Psoas muscle (tissue), 8 donors: ENCODE measurements around the gene TSPAN2. TPM values are rescaled to one million over a fixed set of nuclear protein-coding genes. Genes with fewer than 3 reads are reported as not detected.
A peak's percentile ranks its signal among the peaks of the same experiment; 100 is the strongest.

Experiments used
- ATAC-seq, 4 donors: fragments of 200-7000 bp; cut with Tn5 transposase; one replicate each; pipeline ENCODE4 v1.9.1; 2020; ENCODE audit warnings: moderate library complexity in 3 of 4, mild to moderate bottlenecking in 2 of 4
- DNase-seq, 2 donors: peaks; one replicate each; pipeline ENCODE4 v3.0.0-alpha.2; 2020
- H3K27ac ChIP-seq: fragments of 200-600 bp; one replicate; pipeline ENCODE4 v1.8.0; 2022
- H3K27me3 ChIP-seq, 3 donors: fragments of 200-600 bp in 1 of 3; one replicate each; pipeline versions ENCODE4 v1.6.1 to v1.8.0; 2013 to 2022; ENCODE audit warnings: low read length in 2 of 3, mild to moderate bottlenecking in 2 of 3, moderate library complexity in 1 of 3; ENCODE audit not compliant: insufficient read depth in 3 of 3
- H3K36me3 ChIP-seq, 2 donors: fragments of 200-600 bp in 1 of 2; one replicate each; pipeline versions ENCODE4 v1.6.1 to v1.8.0; 2013 to 2022; ENCODE audit warnings: low read depth in 1 of 2, mild to moderate bottlenecking in 1 of 2, moderate library complexity in 1 of 2; ENCODE audit not compliant: insufficient read depth in 1 of 2
- H3K4me1 ChIP-seq: fragments of 200-600 bp; one replicate; pipeline ENCODE4 v1.8.0; 2022
- H3K4me3 ChIP-seq: fragments of 200-600 bp; one replicate; pipeline ENCODE4 v1.8.0; 2022; ENCODE audit warnings: mild to moderate bottlenecking
- H3K9me3 ChIP-seq: fragments of 200-600 bp; one replicate; pipeline ENCODE4 v1.8.0; 2022
- CTCF ChIP-seq: fragments of 200-600 bp; IDR thresholded peaks from one replicate; pipeline ENCODE4 v1.8.0; 2022; ENCODE audit warnings: antibody characterized with exemption
- WGBS, 3 donors: extraction: QIAGEN DNeasy Blood & Tissue Kit; methylation state at CpG; one replicate each; pipeline versions ENCODE4 v1.1.6 to v1.1.7; 2013; 5-methylcytosine and 5-hydroxymethylcytosine counted together
- intact Hi-C, 2 donors: fragments of 100-400 bp; cut with DNase I; formaldehyde crosslinking; loops; one replicate each; pipeline versions ENCODE4 v1.11.0 to v1.14.2; 2022
- polyA plus RNA-seq, 3 donors: library from polyadenylated mRNA; stranded (reverse); fragments of 200-250 nt; gene quantifications; one replicate each; pipeline ENCODE4 v1.2.3, GENCODE V29; 2013
- total RNA-seq, 4 donors: library from RNA; stranded (reverse); fragmentation: NEBNext Ultra II Directional in 2 of 4; extraction: Animal tissue kit (Norgen Biotek cat#: 25700) in 2 of 4; gene quantifications; one replicate each; pipeline versions ENCODE4 v1.2.1 to v1.2.4, GENCODE V29; 2021 to 2023
- donor health status: healthy with polysubstance abuse.
- donor health status: DM: no; HTN: no; CAD: no; lungs with moderate emphysema.
- donor health status: Bipolar disorder and iron deficiency.
- donor health status: healthy.
- donor health status: DM: yes; HTN: yes; CAD: no.
- donor health status: DM: no; HTN: no; CAD: no.
- donor health status: DM: no; HTN: no; CAD: no.
- donor health status: DM: yes; HTN: yes; CAD: no.

TSPAN2 gene
- total and polyA plus RNA-seq, 7 donors: 0.87 to 2.3 (median 1.4) TPM

- Histone ChIP-seq H3K27ac (no peak overlapping the region), H3K9me3 (no peaks in the 10 kb centered on the region), H3K4me3 (no peak overlapping the region), H3K27me3 (peaks cover 0 to 6% (median 0%) of the 10 kb centered on the region in 3 donors), H3K36me3 (no peaks in the 10 kb centered on the region), H3K4me1 (no peaks in the 10 kb centered on the region)
- intact Hi-C loops: loop anchor here in 1 of 2 donors (5.0 kb wide), 1 partner anchor 403 kb away; no protein-coding TSS in a partner anchor
- no peak for TF ChIP-seq CTCF
- WGBS, 3 donors: 40 to 50% (median 43%) methylated on average over 2 of the region's 2 CpGs
- DNase-seq (no peak), ATAC-seq (no peak)
These were observed 30.0 kb downstream of the TSPAN2 start for GRCh38 chr1:115059316-115059715.

GRCh38 chr1:115057661-115058254 is 31.5 kb downstream of the TSPAN2 start:
- Histone ChIP-seq H3K9me3 (no peaks in the 10 kb centered on the region), H3K27me3 (peaks cover 0 to 6% (median 0%) of the 10 kb centered on the region in 3 donors), H3K4me3 (no peak overlapping the region), H3K4me1 (no peaks in the 10 kb centered on the region), H3K27ac (no peak overlapping the region), H3K36me3 (no peaks in the 10 kb centered on the region)
- WGBS, 3 donors: 70 to 74% (median 71%) methylated on average over 6 of the region's 6 CpGs
- intact Hi-C loops: loop anchor here in 1 of 2 donors (5.0 kb wide), 1 partner anchor 405 kb away; no protein-coding TSS in a partner anchor
- ATAC-seq (no peak), DNase-seq (no peak)
- TF ChIP-seq CTCF: no peak

GRCh38 chr1:115056395-115056798 is 32.9 kb downstream of the TSPAN2 start:
- ATAC-seq (no peak), DNase-seq (no peak)
- no peaks in the 10 kb centered on the region for H3K36me3 ChIP-seq
- peaks cover 0 to 6% (median 0%) of the 10 kb centered on the region in 3 donors for H3K27me3 ChIP-seq
- no peak for TF ChIP-seq CTCF
- no peak overlapping the region for H3K27ac ChIP-seq
- H3K4me3 ChIP-seq: no peak overlapping the region
- WGBS, 3 donors: 24 to 36% (median 29%) methylated on average over 9 of the region's 9 CpGs
- H3K9me3 ChIP-seq: no peaks in the 10 kb centered on the region
- no peaks in the 10 kb centered on the region for H3K4me1 ChIP-seq
- intact Hi-C loops: loop anchor here in 1 of 2 donors (5.0 kb wide), 1 partner anchor 406 kb away; no protein-coding TSS in a partner anchor

GRCh38 chr1:115052454-115053083 is 36.7 kb downstream of the TSPAN2 start:
- Histone ChIP-seq H3K27ac (no peak overlapping the region), H3K4me1 (no peaks in the 10 kb centered on the region), H3K27me3 (peaks cover 0 to 6% (median 0%) of the 10 kb centered on the region in 3 donors), H3K36me3 (no peaks in the 10 kb centered on the region), H3K9me3 (no peaks in the 10 kb centered on the region), H3K4me3 (no peak overlapping the region)
- peak; percentile 67 to 84 (median 78) for ATAC-seq
- peak; percentile 82 for TF ChIP-seq CTCF
- intact Hi-C loops: loop anchor here in 1 of 2 donors (2.0 to 5.0 kb wide), 3 partner anchors 60 to 706 kb away; no protein-coding TSS in a partner anchor
- peak in 1 of 2 donors; percentile 25 for DNase-seq
- WGBS, 3 donors: 41 to 46% (median 44%) methylated on average over 9 of the region's 9 CpGs
